K562 (cell line): ENCODE data around the gene SLC38A11. TPM values are rescaled to one million over a fixed set of nuclear protein-coding genes. Genes with fewer than 3 reads are reported as not detected.

Source experiments
- ATAC-seq: fragments of 200-7000 bp; cut with Tn5 transposase; 3 replicates; pipeline ENCODE4 v1.9.1; 2020; ENCODE audit warnings: moderate library complexity
- BruUV-seq: library from RNA; stranded (reverse); fragments of 400-500 nt; replicated peaks from 2 replicates; lab custom pipeline; 2021; lab: Mats Ljungman, UMichigan
- CTCF ChIA-PET: fragments of 300-600 bp; formaldehyde crosslinking; extraction: SDS; loops from one replicate; lab custom pipeline; 2021; ENCODE audit warnings: low intra/inter-chr PET ratio; lab: Yijun Ruan, JAX
- POLR2A ChIA-PET: fragments of 300-600, 350-650 bp; sonication (Branson Sonifier 250); formaldehyde crosslinking; extraction: SDS; loops from one replicate; lab custom pipeline; 2021; ENCODE audit warnings: antibody characterized with exemption, inconsistent platforms; lab: Yijun Ruan, JAX
- DNase-seq, 4 experiments: peaks; one replicate each; pipeline versions ENCODE4 v3.0.0 to v3.0.0-alpha.2; 2011 to 2018; ENCODE audit warnings: low spot score in 3 of 4, mixed read lengths in 3 of 4; ENCODE audit errors: extremely low read depth in 1 of 4
- FAIRE-seq: peaks from 2 replicates; lab custom pipeline; 2011; peaks lifted over from hg19 to GRCh38; lab: Jason Lieb, UNC
- H2AFZ ChIP-seq: 2 replicates; pipeline ENCODE4 v1.6.0; 2011; ENCODE audit warnings: low read depth, low read length, control low read depth, inconsistent platforms
- H3K27ac ChIP-seq: fragments of 200-600 bp; 3 replicates; pipeline ENCODE4 v1.8.0; 2011; ENCODE audit warnings: low read depth, mild to moderate bottlenecking, control low read depth, inconsistent platforms, low read length, moderate library complexity, mixed read lengths; ENCODE audit errors: extremely low read depth
- H3K27me3 ChIP-seq, 2 experiments: fragments of 300-600 bp in 1 of 2; 2 replicates in 1 of 2; 3 replicates in 1 of 2; pipeline versions ENCODE4 v1.6.0 to v1.8.0; 2011; ENCODE audit warnings: inconsistent platforms in 2 of 2, low read length in 2 of 2, mild to moderate bottlenecking in 1 of 2, mixed read lengths in 1 of 2, moderate library complexity in 1 of 2; ENCODE audit not compliant: control insufficient read depth in 2 of 2, insufficient read depth in 2 of 2
- H3K36me3 ChIP-seq: fragments of 300-600 bp; 3 replicates; pipeline ENCODE4 v1.8.0; 2011; ENCODE audit warnings: mild to moderate bottlenecking, low read length, inconsistent platforms; ENCODE audit not compliant: control insufficient read depth, insufficient read depth
- H3K4me1 ChIP-seq, 2 experiments: fragments of 200-600 bp in 1 of 2; replicated peaks in 1 of 2; 2 replicates in 1 of 2; 3 replicates in 1 of 2; pipeline versions ENCODE4 v1.5.1 to v1.8.0; 2011; ENCODE audit warnings: inconsistent platforms in 2 of 2, low read length in 2 of 2, mild to moderate bottlenecking in 1 of 2, mixed read lengths in 1 of 2, moderate library complexity in 1 of 2; ENCODE audit not compliant: control insufficient read depth in 2 of 2, insufficient read depth in 2 of 2
- H3K4me2 ChIP-seq: 2 replicates; pipeline ENCODE4 v1.6.1; 2011; ENCODE audit warnings: low read length, control low read depth, inconsistent platforms, mixed read lengths; ENCODE audit not compliant: insufficient read depth
- H3K4me3 ChIP-seq: fragments of 200-600 bp; sonication (generic), shearing (Covaris generic); 2 replicates; pipeline ENCODE4 v1.5.1; 2016; ENCODE audit warnings: control low read depth, inconsistent platforms
- H3K79me2 ChIP-seq: fragments of 200-600 bp; 3 replicates; pipeline ENCODE4 v1.8.0; 2011; ENCODE audit warnings: low read length, inconsistent platforms; ENCODE audit not compliant: control insufficient read depth, insufficient read depth
- H3K9ac ChIP-seq, 2 experiments: 2 replicates each; pipeline versions ENCODE4 v1.6.0 to v1.6.1; 2011; ENCODE audit warnings: low read depth in 2 of 2, low read length in 2 of 2, control low read depth in 1 of 2, inconsistent platforms in 1 of 2, mild to moderate bottlenecking in 1 of 2, mixed read lengths in 1 of 2; ENCODE audit not compliant: insufficient read depth in 1 of 2
- H3K9me1 ChIP-seq: one replicate; pipeline ENCODE4 v1.6.0; 2011; ENCODE audit warnings: inconsistent platforms, mild to moderate bottlenecking, low read length, moderate library complexity; ENCODE audit not compliant: control insufficient read depth, insufficient read depth
- H3K9me3 ChIP-seq: replicated peaks from 2 replicates; pipeline ENCODE4 v1.5.1; 2011; ENCODE audit warnings: low read depth, low read length, inconsistent platforms; ENCODE audit not compliant: control insufficient read depth, insufficient read depth
- H4K20me1 ChIP-seq: replicated peaks from 2 replicates; pipeline ENCODE4 v1.6.1; 2011; ENCODE audit warnings: low read length, inconsistent platforms, mixed read lengths; ENCODE audit not compliant: control insufficient read depth, insufficient read depth
- CBX3 ChIP-seq, 2 experiments: IDR thresholded peaks; 1 replicate in 1 of 2; 2 replicates in 1 of 2; pipeline ENCODE4 v1.6.1; 2012; ENCODE audit warnings: inconsistent platforms in 2 of 2, low read length in 2 of 2, borderline replicate concordance in 1 of 2, control low read depth in 1 of 2
- FOXJ2 ChIP-seq: fragments of 200-800 bp; sonication (Bioruptor generic); IDR thresholded peaks from 2 replicates; pipeline ENCODE4 v1.6.1; 2016; ENCODE audit warnings: missing genetic modification characterization, missing compliant biosample characterization
- HDAC8 ChIP-seq: fragments of 450-650 bp; IDR thresholded peaks from 2 replicates; pipeline ENCODE4 v1.6.1; 2016; ENCODE audit warnings: mild to moderate bottlenecking, missing genetic modification characterization, moderate library complexity, missing compliant biosample characterization
- JUND ChIP-seq, 2 experiments: IDR thresholded peaks; 2 replicates in 1 of 2; 3 replicates in 1 of 2; pipeline ENCODE4 v1.6.1; 2011; ENCODE audit warnings: borderline replicate concordance in 2 of 2, low read depth in 2 of 2, low read length in 2 of 2, improper control_type of control experiment in 1 of 2, missing biosample characterization in 1 of 2, missing genetic modification characterization in 1 of 2, missing genetic modification reagents in 1 of 2
- NCOR1 ChIP-seq: fragments of 450-650 bp; IDR thresholded peaks from 2 replicates; pipeline ENCODE4 v1.6.1; 2016; ENCODE audit warnings: mild to moderate bottlenecking, moderate library complexity
- NFE2 ChIP-seq: IDR thresholded peaks from 2 replicates; pipeline ENCODE4 v1.6.1; 2014; ENCODE audit warnings: antibody characterized with exemption, low read depth
- PML ChIP-seq: IDR thresholded peaks from 2 replicates; pipeline ENCODE4 v1.6.1; 2012; ENCODE audit warnings: low read length, inconsistent platforms
- POLR2AphosphoS2 ChIP-seq: IDR thresholded peaks from 2 replicates; pipeline ENCODE4 v1.6.1; 2012; ENCODE audit warnings: low read length, improper control_type of control experiment
- SETDB1 ChIP-seq: IDR thresholded peaks from one replicate; pipeline ENCODE4 v1.6.1; 2012; ENCODE audit warnings: low read length, control low read depth, inconsistent platforms
- SUPT5H ChIP-seq: fragments of 450-650 bp; IDR thresholded peaks from 2 replicates; pipeline ENCODE4 v1.6.1; 2016
- ZNF668 ChIP-seq: fragments of 250-450 bp; sonication (Bioruptor Pico); IDR thresholded peaks from 2 replicates; pipeline ENCODE4 v1.8.0; 2022; ENCODE audit warnings: mild to moderate bottlenecking, inconsistent platforms
- ZNF699 ChIP-seq: fragments of 250-450 bp; sonication (Bioruptor Pico); IDR thresholded peaks from 2 replicates; pipeline ENCODE4 v1.8.0; 2021; ENCODE audit warnings: mild to moderate bottlenecking, moderate library complexity; ENCODE audit not compliant: insufficient replicate concordance
- ZNF77 ChIP-seq: fragments of 250-450 bp; sonication (Bioruptor Pico); IDR thresholded peaks from 2 replicates; pipeline ENCODE4 v1.5.0; 2020
- WGBS: fragments of 100-300 bp; shearing (Covaris generic); methylation state at CpG from one replicate; pipeline ENCODE4 v1.1.6; 2016; ENCODE audit warnings: low coverage, mixed read lengths; ENCODE audit not compliant: insufficient coverage; ENCODE audit errors: missing lambda C conversion rate; 5-methylcytosine and 5-hydroxymethylcytosine counted together
- in situ Hi-C: fragments of 300-500 bp; cut with MboI; formaldehyde crosslinking; loops from 4 replicates; pipeline ENCODE4 v1.15.0; 2018; ENCODE audit warnings: inconsistent platforms, mixed read lengths
- intact Hi-C: fragments of 100-400 bp; cut with micrococcal nuclease; formaldehyde crosslinking; loops from 2 replicates; pipeline ENCODE4 v1.14.2; 2022
- polyA plus RNA-seq, 8 experiments: library from polyadenylated mRNA; depleted of rRNA in 4 of 8; stranded (reverse) in 5 of 8; unstranded in 3 of 8; fragments of >200 nt; fragmentation: Nextera tagmentation in 2 of 8; fragmentation: Illumina TruSeq in 1 of 8; extraction: Ambion mirVana in 2 of 8; extraction: Trizol in 1 of 8; gene quantifications; 2 replicates each; pipeline versions ENCODE4 v1.2.1 to v1.2.3, GENCODE V29; 2011 to 2014; ENCODE audit warnings: inconsistent platforms in 1 of 8, missing spikeins in 1 of 8
- total RNA-seq, 7 experiments: library from RNA; depleted of rRNA in 6 of 7; stranded (reverse); fragments of >200 nt in 6 of 7; fragmentation: Illumina TruSeq in 2 of 7; extraction: Trizol in 2 of 7; gene quantifications; 2 replicates each; pipeline versions ENCODE4 v1.2.1 to v1.2.3, GENCODE V29; 2011 to 2021; ENCODE audit warnings: low replicate concordance in 1 of 7

SLC38A11 gene
- total and polyA plus RNA-seq, 9 of the 15 experiments (the other 6 are each of a cell fraction or from before 2014, with no cell fraction given): not detected

DNA sequence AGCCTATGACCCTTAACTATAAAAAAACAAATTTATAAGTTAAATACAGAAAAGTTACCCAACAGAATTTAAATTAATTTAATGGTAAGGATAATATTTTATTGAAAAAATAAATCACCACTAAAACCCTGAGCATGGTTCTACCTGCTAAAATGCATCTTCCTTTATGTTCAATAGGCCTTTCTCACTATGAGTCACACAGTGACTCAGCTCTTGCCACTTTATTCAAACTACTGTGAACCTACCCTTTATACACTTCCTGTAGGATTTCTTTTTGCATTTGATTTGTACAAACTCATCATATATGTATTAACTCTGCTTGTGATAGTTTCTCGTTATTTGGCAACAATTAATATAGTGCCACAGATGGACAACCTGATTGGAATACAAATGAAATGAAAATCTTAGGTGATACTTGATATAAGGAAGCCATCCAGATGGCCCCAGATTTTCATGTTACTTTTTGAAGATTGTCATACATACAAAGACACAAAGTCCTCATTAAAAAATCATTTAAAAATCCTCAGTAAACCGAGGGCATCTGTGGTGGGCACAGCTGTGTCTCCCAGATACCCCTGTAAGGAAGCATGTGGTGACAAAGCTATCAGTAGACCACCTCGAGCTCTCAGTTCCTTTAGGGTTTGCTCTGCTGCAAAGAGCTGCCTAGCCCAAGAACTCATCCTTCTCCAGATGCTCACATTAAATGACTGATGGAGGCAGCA is 58.5 kb downstream of the SLC38A11 start:
- 0% methylated on average over 3 of the region's 3 CpGs for whole genome bisulfite sequencing
- no peaks in the 10 kb centered on the region for H3K27me3 ChIP-seq
- no peak overlapping the region for H3K9ac ChIP-seq
- no peaks in the 10 kb centered on the region for H3K4me1 ChIP-seq
- FAIRE-seq: no peak
- H3K4me2 ChIP-seq: no peak overlapping the region
- intact Hi-C loops: no loop called here
- BruUV-seq: no TSS peak
- H3K4me3 ChIP-seq: no peak overlapping the region
- H3K27ac ChIP-seq: no peak overlapping the region
- H3K36me3 ChIP-seq: no peaks in the 10 kb centered on the region
- in situ Hi-C loops: no loop called here
- no peak for DNase-seq
- no peaks in the 10 kb centered on the region for H3K79me2 ChIP-seq
- CTCF ChIA-PET: no interaction called here
- H4K20me1 ChIP-seq: no peaks in the 10 kb centered on the region
- H2AFZ ChIP-seq: no peak overlapping the region
- no peak for ATAC-seq
- no peak for TF ChIP-seq HDAC8 (tag)
- TF ChIP-seq NFE2: peak; percentile 20; the same call in 1 of the 2 replicates
- 0 out of 2 replicates have a peak, but pooled peaks have one; percentile 7 for TF ChIP-seq JUND (IDR thresholded peaks at IDR 0.05; ENCODE audit: borderline replicate concordance, low read depth, low read length)
- no peak for TF ChIP-seq JUND (tag; IDR thresholded peaks at IDR 0.05; ENCODE audit: borderline replicate concordance, low read depth, low read length)
- POLR2A ChIA-PET: no interaction called here
- no peaks in the 10 kb centered on the region for H3K9me1 ChIP-seq
- H3K9me3 ChIP-seq: no peaks in the 10 kb centered on the region; the same call in none of the 2 replicates

- FAIRE-seq (no peak), DNase-seq (no peak), ATAC-seq (no peak)
- ChIA-PET POLR2A (no interaction called here), CTCF (no interaction called here)
- Histone ChIP-seq H3K79me2 (no peaks in the 10 kb centered on the region), H3K4me1 (no peaks in the 10 kb centered on the region), H3K27me3 (no peaks in the 10 kb centered on the region), H3K36me3 (no peaks in the 10 kb centered on the region), H3K4me2 (no peak overlapping the region), H4K20me1 (no peaks in the 10 kb centered on the region), H2AFZ (no peak overlapping the region), H3K27ac (no peak overlapping the region), H3K4me3 (no peak overlapping the region), H3K9me3 (no peaks in the 10 kb centered on the region; the same call in none of the 2 replicates), H3K9me1 (no peaks in the 10 kb centered on the region), H3K9ac (no peak overlapping the region)
- no TSS peak for BruUV-seq
- in situ Hi-C loops (no loop called here), intact Hi-C loops (no loop called here)
- WGBS: 3% methylated on average over 4 of the region's 4 CpGs
- TF ChIP-seq SUPT5H (no peak), NCOR1 (no peak), ZNF668 (CRISPR knock-in tag) (no peak), ZNF699 (CRISPR knock-in tag) (no peak), ZNF77 (CRISPR knock-in tag) (no peak), SETDB1 (no peak), FOXJ2 (no peak), PML (no peak), POLR2AphosphoS2 (no peak), CBX3 (IDR thresholded peaks at IDR 0.05; ENCODE audit: borderline replicate concordance in 1 of 2, low read length in 2 of 2) (no peak)
These were observed 59.1 kb downstream of the SLC38A11 start for GRCh38 chr2:164896226-164896625.
